Activated CD4-positive, alpha-beta T cell treated with anti-CD3 and anti-CD28 coated beads, Interleukin-2, amount 50 U/mL, for 16 hours (primary cell): ENCODE results near the gene RFX6.
A peak's percentile ranks its signal among the peaks of the same experiment; 100 is the strongest.
"Not testable (repeated sequence)": the region's sequence is repeated elsewhere in the genome, so short reads cannot be mapped to it uniquely, and the experiment has no call there.

Experiments used
- DNase-seq: peaks from one replicate; pipeline ENCODE4 v3.0.0-alpha.2; 2020

Gene RFX6

GRCh38 chr6:116876635-116877611 is at the start of gene RFX6:
TSS of gene RFX6 (plus strand) at chr6:116877242. CDS start at chr6:116877276, 34 bp downstream.
- DNase-seq = no peak

GRCh38 chr6:116827561-116828240 is 49.3 kb upstream of the RFX6 start:
- DNase-seq = no peak

- DNase-seq = no peak
Measured at GRCh38 chr6:116828983-116829382, 48.1 kb upstream of the RFX6 start, which contains the start of gene GPRC6A. TSS of gene GPRC6A (minus strand) at chr6:116829083. CDS start at chr6:116829013, 70 bp downstream.

GRCh38 chr6:116834526-116834925 is 42.5 kb upstream of the RFX6 start:
- not testable (repeated sequence) for DNase-seq

GRCh38 chr6:116836606-116837342 is 40.3 kb upstream of the RFX6 start:
- no peak for DNase-seq

- DNase-seq = no peak
Measured at GRCh38 chr6:116840091-116840490, 37.0 kb upstream of the RFX6 start.

- no peak for DNase-seq
Measured at GRCh38 chr6:116842459-116842858, 34.6 kb upstream of the RFX6 start.

- DNase-seq = peak; percentile 21
Measured at GRCh38 chr6:116847227-116847626, 29.8 kb upstream of the RFX6 start.

GRCh38 chr6:116858060-116858459 is 19.0 kb upstream of the RFX6 start:
- DNase-seq = no peak

DNA sequence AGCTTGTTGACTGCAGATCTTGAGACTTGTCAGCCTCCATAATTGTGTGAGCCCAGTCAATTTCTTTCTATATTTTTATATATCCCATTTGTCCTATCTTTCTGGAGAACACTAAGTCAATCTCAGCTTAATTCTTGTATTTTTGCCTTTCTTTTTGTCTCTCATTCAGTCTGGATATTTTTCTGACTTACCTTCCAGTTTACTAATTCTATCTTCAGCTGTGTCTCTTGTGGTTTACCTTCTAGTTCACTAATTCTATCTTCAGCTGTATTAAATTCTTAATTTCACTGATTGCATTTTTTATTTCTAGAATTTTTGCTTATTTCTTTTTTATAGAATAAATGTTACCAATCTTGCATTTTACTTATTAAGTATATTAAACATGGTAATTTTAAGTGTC is 17.8 kb upstream of the RFX6 start:
- no peak for DNase-seq

GRCh38 chr6:116866281-116866871 is 10.7 kb upstream of the RFX6 start:
- DNase-seq = peak; percentile 32

DNA sequence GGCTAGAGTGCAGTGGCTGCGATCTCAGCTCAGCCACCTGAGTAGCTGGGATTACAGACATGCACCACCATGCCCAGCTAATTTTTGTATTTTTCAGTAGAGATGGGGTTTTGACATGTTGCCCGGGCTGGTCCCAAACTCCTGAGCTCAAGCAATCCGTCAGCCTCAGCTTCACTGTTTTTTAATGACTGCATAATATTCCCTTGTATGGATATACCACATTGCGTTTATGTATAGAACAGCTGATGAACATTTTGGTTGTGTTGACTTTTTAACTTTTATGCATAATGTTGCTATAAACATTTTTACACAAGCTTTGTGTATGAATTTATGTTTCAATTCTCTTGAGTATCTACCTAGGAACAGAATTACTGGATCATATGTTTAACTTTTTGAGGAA is 4.3 kb upstream of the RFX6 start:
- DNase-seq = no peak

DNA sequence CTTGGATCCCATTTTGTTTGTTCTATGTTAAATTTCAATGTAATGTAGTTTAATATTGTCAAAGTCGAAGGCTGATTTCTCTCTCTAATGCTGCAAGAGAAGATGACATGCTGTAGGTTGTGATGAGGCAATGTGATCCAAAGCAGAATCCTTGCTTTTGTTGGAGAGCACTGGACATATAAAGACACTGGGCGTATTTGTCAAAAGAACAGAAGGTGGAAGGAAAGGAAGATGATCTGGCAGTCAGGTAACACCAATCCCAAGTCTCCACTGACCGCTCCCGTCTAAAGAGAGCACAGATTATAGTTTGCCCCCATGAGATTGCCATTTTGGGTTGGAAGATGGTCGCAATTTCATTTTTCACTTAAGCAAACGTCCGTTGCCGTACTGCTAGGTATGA is 935 bp upstream of the RFX6 start:
- no peak for DNase-seq

- no peak for DNase-seq
Measured at GRCh38 chr6:116877743-116878142, 701 bp downstream of the RFX6 start.

DNA sequence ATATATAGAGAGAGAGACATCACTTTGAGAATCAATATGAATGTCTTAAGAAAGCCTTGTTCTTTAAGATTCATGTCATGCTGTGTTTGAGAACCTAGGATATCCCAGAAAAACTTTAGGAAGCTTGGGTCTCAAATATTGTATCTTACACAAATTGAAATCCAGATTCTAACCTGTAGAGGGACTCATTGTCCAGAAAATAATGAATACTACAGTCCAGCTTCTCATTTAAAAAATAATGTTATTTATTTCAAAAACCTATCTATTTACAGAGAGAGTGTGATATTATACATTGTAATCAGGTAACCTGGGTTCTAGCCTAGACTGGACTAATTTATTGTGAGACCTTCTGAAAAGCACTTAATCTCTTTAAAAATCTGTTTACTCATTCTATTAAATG is 4.2 kb downstream of the RFX6 start:
- DNase-seq = no peak

- DNase-seq = no peak
Measured at GRCh38 chr6:116883005-116883404, 6.0 kb downstream of the RFX6 start.

DNA sequence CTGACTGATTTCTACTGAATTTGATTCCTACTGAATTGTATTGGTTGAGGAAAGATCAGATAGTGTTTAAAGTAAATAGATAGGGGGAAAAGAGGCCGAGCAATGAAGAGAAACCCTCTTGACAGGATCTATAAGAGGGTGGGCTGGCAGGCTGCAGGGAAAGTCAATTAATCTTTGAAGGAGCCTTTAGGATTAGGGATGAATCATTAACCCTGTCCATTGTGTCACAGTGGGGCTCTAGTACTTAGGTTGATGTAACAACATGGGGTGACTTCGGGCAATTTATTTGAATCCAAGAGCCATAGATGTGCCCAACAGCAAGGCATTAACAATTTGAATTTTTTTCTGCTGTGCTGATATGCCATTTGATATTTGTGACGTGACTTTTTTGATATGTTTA is 7.5 kb downstream of the RFX6 start:
- no peak for DNase-seq

DNA sequence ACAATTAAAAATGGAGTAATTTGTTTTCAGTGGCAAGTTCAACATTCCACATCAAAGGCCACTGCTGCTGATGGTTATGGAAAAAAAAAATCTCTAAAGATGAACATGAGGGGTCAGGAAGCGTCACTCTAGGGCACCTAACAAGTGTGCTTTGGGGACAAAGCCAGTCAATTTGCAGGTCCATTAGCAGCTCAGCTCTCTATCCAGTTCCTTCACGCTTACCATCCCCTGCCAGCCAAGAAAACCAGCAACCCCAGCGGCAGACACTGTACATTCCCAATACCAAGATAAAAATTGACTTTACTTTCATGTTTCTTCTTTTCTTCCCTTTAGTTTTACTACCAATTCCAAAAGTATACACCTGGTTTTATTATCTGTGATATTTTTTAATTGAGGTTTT is 10.1 kb downstream of the RFX6 start:
- no peak for DNase-seq

DNA sequence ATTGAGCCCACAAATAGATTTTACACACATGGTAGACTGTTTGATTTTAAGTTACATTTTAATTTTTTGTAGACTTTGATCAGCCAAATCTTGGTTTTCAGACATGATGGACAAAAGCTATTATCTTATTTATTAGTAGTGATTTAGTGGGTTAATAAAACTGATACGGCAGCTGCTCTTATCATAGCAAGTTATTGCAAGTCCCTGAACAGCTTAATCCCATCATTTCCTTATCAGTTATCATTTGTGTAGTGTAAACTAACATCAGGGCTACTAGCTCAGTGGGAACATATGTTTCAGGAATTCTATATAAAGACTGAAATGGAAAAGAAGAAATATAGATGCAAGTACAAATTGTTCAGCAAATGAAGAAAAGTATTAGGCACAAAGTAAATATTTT is 10.9 kb downstream of the RFX6 start:
- DNase-seq = no peak

DNA sequence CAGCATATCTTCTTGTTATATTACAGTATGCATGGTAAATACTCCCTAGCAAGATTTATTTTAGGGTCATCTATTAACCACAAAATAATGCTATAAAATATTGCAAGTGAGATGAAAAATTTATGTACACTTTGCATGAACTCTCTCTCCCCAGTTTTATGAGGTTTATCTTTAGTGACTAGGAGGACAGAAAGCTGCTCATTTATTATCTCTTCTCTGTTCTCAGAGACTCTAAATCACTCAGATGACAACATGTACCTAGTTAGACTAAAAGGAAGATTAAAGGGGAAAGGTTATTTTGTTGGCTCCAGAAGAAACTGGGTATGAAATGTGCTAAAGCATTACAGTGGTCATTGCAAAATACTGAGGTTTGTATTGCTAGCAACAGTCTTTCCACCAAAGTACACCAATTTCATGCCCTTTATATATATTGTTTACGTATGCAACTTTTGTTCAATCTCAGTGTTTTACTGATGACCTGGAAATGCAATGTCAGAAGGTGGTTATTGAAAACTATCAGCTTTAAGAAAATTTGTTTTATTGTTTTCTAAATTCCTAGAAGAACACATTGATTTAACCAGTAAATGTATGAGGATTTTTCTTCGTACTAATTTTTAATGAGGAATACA is 11.8 kb downstream of the RFX6 start:
- no peak for DNase-seq

GRCh38 chr6:116894669-116895068 is 17.6 kb downstream of the RFX6 start:
- DNase-seq = no peak

DNA sequence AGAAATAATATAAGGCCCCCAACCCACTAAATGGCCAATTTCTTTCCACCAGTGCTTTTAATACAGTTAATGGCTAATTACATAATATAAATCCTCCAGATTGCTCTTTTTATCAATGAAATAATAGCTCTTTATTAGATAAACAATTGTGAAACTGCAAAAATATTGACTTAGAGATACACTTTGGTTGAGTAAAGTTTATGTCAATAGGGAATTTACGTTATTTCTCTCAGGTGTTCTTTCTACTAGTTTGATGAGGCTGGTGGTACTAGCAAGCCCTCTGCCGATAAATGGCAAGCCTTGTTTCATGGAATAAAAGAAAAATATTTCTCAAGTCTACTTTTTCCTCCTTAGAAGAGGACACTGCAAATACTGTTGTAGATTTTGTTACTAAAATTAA is 18.9 kb downstream of the RFX6 start:
- no peak for DNase-seq
